ENCODE data around the gene EMC1.
"Not testable (repeated sequence)": the region's sequence is repeated elsewhere in the genome, so short reads cannot be mapped to it uniquely, and the experiment has no call there.

EMC1 gene

DNA sequence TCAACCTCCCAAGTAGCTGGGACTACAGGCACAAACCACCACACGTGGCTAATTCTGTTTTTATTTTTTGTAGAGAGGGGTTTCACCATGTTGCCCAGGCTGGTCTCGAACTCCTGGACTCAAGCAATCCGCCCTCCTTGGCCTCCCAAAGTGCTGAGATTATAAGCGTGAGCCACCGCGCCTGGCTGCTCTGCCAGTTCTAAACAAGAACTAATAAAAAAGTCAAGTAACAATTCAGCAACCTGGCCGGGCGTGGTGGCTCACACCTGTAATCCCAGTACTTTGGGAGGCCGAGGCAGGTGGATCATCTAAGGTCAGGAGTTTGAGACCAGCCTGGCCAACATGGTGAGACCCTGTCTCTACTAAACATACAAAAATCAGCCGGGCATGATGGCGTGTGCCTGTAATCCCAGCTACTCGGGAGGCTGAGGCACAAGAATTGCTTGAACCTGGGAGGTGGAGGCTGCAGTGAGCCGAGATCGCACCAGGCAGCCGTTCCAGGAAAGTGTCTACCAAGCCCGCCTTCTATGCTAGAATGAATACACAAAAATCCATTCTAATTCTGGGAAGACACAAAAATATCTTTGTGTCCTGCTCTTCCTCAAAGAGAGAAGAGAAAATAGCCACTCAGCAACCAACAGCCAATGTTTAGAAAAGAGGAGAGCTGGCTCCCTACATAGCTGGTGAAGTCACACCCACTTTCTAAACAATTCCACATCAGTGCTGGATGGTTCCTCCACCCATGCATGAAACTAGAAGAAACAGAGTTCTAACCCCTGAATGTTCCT lies 19.4 kb downstream of the EMC1 start:
- peaks cover 83% of the 10 kb centered on the region for H3K36me3 ChIP-seq (ENCODE audit: control insufficient read depth, insufficient read depth, low read length, severe bottlenecking)
- H3K4me1 ChIP-seq (ENCODE audit: control insufficient read depth, insufficient read depth, low read length); H3K9me3 ChIP-seq (ENCODE audit: control insufficient read depth, low read length); H3K27me3 ChIP-seq (replicated peaks; ENCODE audit: control insufficient read depth, insufficient read depth, low read length); H3K4me3 ChIP-seq (ENCODE audit: low read length); H3K9ac ChIP-seq (ENCODE audit: low read length); DNase-seq (ENCODE audit: low read depth): not testable (repeated sequence)

DNA sequence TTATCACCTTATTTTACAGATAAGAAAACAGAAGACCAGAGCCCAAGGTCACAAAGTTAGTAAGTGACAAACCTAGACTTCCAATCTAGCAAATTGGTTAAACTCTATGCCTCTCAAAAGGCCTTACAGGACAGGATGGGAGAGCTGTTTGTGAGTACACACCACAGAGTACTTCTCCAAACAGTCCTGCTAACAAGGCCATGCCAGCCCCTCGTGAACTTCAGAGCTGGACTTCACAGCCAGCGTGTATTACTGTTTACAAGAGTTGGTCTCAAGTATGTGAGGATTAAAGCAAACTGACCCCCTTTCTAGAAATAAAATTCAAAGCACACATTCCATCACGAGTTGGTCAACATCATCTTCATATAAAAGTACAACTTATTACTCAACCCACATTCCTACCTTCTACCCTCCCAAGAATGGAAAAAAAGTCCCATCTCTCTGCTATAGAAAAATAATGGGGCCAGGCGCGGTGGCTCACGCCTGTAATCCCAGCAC lies 21.4 kb downstream of the EMC1 start:
- Histone ChIP-seq H3K4me1 (ENCODE audit: control insufficient read depth, insufficient read depth, low read length) (peaks cover 10% of the 10 kb centered on the region), H3K27me3 (replicated peaks; ENCODE audit: control insufficient read depth, insufficient read depth, low read length) (no peaks in the 10 kb centered on the region), H3K36me3 (ENCODE audit: control insufficient read depth, insufficient read depth, low read length, severe bottlenecking) (peaks cover 89% of the 10 kb centered on the region), H3K9me3 (ENCODE audit: control insufficient read depth, low read length) (no peaks in the 10 kb centered on the region), H3K4me3 (ENCODE audit: low read length) (no peak overlapping the region), H3K9ac (ENCODE audit: low read length) (no peak overlapping the region)
- DNase-seq (ENCODE audit: low read depth), result peak; percentile 24

DNA sequence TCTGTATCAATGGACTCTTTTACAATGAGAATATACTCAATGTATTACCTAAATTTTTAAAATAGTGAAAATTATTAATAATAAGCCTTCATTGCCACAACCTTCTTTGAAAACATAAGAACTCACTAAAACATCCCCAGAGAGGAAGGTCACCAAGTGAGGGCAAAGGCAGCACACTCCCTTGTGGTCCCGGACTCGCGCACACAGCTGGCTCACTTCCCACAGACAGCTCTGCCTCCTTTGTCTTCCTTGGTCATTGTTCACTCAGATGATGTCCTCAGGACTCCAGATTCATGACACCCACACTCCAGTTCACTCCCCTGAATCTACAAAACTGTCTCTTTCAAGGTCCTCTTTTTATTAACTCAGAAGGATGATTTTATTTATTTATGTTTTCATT lies 22.1 kb downstream of the EMC1 start:
- Histone ChIP-seq H3K4me3 (ENCODE audit: low read length) (no peak overlapping the region), H3K4me1 (ENCODE audit: control insufficient read depth, insufficient read depth, low read length) (peaks cover 10% of the 10 kb centered on the region), H3K36me3 (ENCODE audit: control insufficient read depth, insufficient read depth, low read length, severe bottlenecking) (peaks cover 91% of the 10 kb centered on the region), H3K9ac (ENCODE audit: low read length) (no peak overlapping the region), H3K9me3 (ENCODE audit: control insufficient read depth, low read length) (no peaks in the 10 kb centered on the region), H3K27me3 (replicated peaks; ENCODE audit: control insufficient read depth, insufficient read depth, low read length) (no peaks in the 10 kb centered on the region)
- no peak for DNase-seq (ENCODE audit: low read depth)

GRCh38 chr1:19222979-19223824 lies 28.1 kb downstream of the EMC1 start:
- Histone ChIP-seq H3K4me3 (ENCODE audit: low read length) (no peak overlapping the region), H3K9me3 (ENCODE audit: control insufficient read depth, low read length) (no peaks in the 10 kb centered on the region), H3K36me3 (ENCODE audit: control insufficient read depth, insufficient read depth, low read length, severe bottlenecking) (peaks cover 93% of the 10 kb centered on the region), H3K9ac (ENCODE audit: low read length) (no peak overlapping the region), H3K4me1 (ENCODE audit: control insufficient read depth, insufficient read depth, low read length) (no peaks in the 10 kb centered on the region), H3K27me3 (replicated peaks; ENCODE audit: control insufficient read depth, insufficient read depth, low read length) (no peaks in the 10 kb centered on the region)
- DNase-seq (ENCODE audit: low read depth), result no peak

DNA sequence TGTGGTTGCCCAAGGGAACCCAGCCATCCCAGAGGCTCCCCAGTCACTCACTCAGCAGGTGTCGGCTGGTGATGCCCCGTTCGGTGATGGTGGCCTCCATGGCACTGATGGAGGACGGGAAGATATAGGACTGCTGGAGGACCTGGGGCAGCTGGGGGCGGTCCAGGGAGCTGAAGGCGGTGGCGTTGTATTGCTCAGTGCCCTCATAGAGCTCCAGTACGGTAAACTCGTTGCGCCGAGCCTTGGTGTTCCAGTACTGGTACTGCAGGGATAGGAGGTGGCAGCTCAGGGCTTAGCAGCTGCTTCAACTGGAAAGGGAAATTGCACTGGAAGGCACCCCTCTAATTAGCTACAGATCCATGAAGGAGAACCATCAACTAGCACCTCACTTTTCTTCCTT lies 28.8 kb downstream of the EMC1 start:
- peaks cover 6% of the 10 kb centered on the region for H3K4me1 ChIP-seq (ENCODE audit: control insufficient read depth, insufficient read depth, low read length)
- no peak overlapping the region for H3K9ac ChIP-seq (ENCODE audit: low read length)
- DNase-seq (ENCODE audit: low read depth), result no peak
- H3K36me3 ChIP-seq (ENCODE audit: control insufficient read depth, insufficient read depth, low read length, severe bottlenecking), result peaks cover 95% of the 10 kb centered on the region
- H3K9me3 ChIP-seq (ENCODE audit: control insufficient read depth, low read length), result no peaks in the 10 kb centered on the region
- H3K4me3 ChIP-seq (ENCODE audit: low read length), result no peak overlapping the region
- no peaks in the 10 kb centered on the region for H3K27me3 ChIP-seq (replicated peaks; ENCODE audit: control insufficient read depth, insufficient read depth, low read length)

GRCh38 chr1:19220991-19221390 lies 30.3 kb downstream of the EMC1 start:
- peaks cover 6% of the 10 kb centered on the region for H3K4me1 ChIP-seq (ENCODE audit: control insufficient read depth, insufficient read depth, low read length)
- no peak overlapping the region for H3K4me3 ChIP-seq (ENCODE audit: low read length)
- H3K36me3 ChIP-seq (ENCODE audit: control insufficient read depth, insufficient read depth, low read length, severe bottlenecking), result peaks cover 94% of the 10 kb centered on the region
- no peak for DNase-seq (ENCODE audit: low read depth)
- H3K27me3 ChIP-seq (replicated peaks; ENCODE audit: control insufficient read depth, insufficient read depth, low read length), result no peaks in the 10 kb centered on the region
- H3K9me3 ChIP-seq (ENCODE audit: control insufficient read depth, low read length), result no peaks in the 10 kb centered on the region
- no peak overlapping the region for H3K9ac ChIP-seq (ENCODE audit: low read length)

GRCh38 chr1:19220080-19220846 lies 31.1 kb downstream of the EMC1 start:
- no peak for DNase-seq (ENCODE audit: low read depth)
- peaks cover 89% of the 10 kb centered on the region for H3K36me3 ChIP-seq (ENCODE audit: control insufficient read depth, insufficient read depth, low read length, severe bottlenecking)

GRCh38 chr1:19219451-19219850 lies 31.9 kb downstream of the EMC1 start:
- H3K9me3 ChIP-seq (ENCODE audit: control insufficient read depth, low read length), result no peaks in the 10 kb centered on the region
- H3K27me3 ChIP-seq (replicated peaks; ENCODE audit: control insufficient read depth, insufficient read depth, low read length), result no peaks in the 10 kb centered on the region
- H3K4me3 ChIP-seq (ENCODE audit: low read length), result no peak overlapping the region
- H3K36me3 ChIP-seq (ENCODE audit: control insufficient read depth, insufficient read depth, low read length, severe bottlenecking), result peaks cover 82% of the 10 kb centered on the region
- peaks cover 6% of the 10 kb centered on the region for H3K4me1 ChIP-seq (ENCODE audit: control insufficient read depth, insufficient read depth, low read length)
- DNase-seq (ENCODE audit: low read depth), result no peak
- no peak overlapping the region for H3K9ac ChIP-seq (ENCODE audit: low read length)

More at GRCh38 chr1:19220080-19220846, 31.1 kb downstream of the EMC1 start:
- no peak overlapping the region for H3K9ac ChIP-seq (ENCODE audit: low read length)
- H3K4me1 ChIP-seq (ENCODE audit: control insufficient read depth, insufficient read depth, low read length), result peaks cover 6% of the 10 kb centered on the region
- no peaks in the 10 kb centered on the region for H3K27me3 ChIP-seq (replicated peaks; ENCODE audit: control insufficient read depth, insufficient read depth, low read length)
- H3K9me3 ChIP-seq (ENCODE audit: control insufficient read depth, low read length), result no peaks in the 10 kb centered on the region
- no peak overlapping the region for H3K4me3 ChIP-seq (ENCODE audit: low read length)

DNA sequence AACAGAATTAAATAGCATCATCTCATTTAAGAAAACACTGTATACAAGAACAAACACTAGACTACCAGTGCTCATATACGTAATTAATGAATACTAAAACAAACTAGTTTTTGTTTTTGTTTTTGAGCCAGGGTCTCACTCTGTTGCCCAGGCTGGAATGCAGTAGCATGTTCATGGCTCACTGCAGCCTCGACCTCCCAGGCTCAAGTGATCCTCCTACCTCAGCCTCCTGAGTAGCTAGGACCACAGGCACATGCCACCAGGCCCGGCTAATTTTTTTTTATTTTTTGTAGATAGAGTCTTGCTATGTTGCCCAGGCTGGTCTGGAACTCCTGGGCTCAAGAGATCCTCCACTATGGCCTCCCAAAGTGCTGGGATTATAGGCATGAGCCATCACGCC lies 34.7 kb downstream of the EMC1 start:
- H3K9me3 ChIP-seq (ENCODE audit: control insufficient read depth, low read length); DNase-seq (ENCODE audit: low read depth); H3K4me3 ChIP-seq (ENCODE audit: low read length); H3K27me3 ChIP-seq (replicated peaks; ENCODE audit: control insufficient read depth, insufficient read depth, low read length); H3K9ac ChIP-seq (ENCODE audit: low read length): not testable (repeated sequence)
- H3K36me3 ChIP-seq (ENCODE audit: control insufficient read depth, insufficient read depth, low read length, severe bottlenecking), result peaks cover 76% of the 10 kb centered on the region
- H3K4me1 ChIP-seq (ENCODE audit: control insufficient read depth, insufficient read depth, low read length), result peaks cover 22% of the 10 kb centered on the region

DNA sequence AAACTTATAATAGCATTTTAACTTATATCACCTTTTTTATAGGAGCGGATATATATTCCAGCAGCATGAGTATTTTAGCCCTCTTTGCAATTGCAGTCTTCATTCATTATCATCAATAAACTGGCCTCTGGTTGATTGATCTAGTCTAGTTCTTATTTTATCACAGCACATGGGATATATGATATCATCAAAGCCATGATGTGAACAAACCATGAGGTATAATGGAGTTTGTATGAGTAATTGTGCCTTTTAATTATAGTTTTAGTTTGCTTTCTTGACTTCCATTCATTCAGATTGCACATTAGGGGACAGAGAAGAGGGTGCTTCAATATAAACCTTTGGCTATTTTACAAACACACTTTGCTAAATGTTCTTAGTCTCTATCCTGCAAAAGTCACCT lies 37.7 kb downstream of the EMC1 start:
- DNase-seq (ENCODE audit: low read depth), result no peak
- Histone ChIP-seq H3K9me3 (ENCODE audit: control insufficient read depth, low read length) (no peaks in the 10 kb centered on the region), H3K27me3 (replicated peaks; ENCODE audit: control insufficient read depth, insufficient read depth, low read length) (no peaks in the 10 kb centered on the region), H3K9ac (ENCODE audit: low read length) (no peak overlapping the region), H3K4me3 (ENCODE audit: low read length) (no peak overlapping the region), H3K36me3 (ENCODE audit: control insufficient read depth, insufficient read depth, low read length, severe bottlenecking) (peaks cover 47% of the 10 kb centered on the region), H3K4me1 (ENCODE audit: control insufficient read depth, insufficient read depth, low read length) (peaks cover 29% of the 10 kb centered on the region)

DNA sequence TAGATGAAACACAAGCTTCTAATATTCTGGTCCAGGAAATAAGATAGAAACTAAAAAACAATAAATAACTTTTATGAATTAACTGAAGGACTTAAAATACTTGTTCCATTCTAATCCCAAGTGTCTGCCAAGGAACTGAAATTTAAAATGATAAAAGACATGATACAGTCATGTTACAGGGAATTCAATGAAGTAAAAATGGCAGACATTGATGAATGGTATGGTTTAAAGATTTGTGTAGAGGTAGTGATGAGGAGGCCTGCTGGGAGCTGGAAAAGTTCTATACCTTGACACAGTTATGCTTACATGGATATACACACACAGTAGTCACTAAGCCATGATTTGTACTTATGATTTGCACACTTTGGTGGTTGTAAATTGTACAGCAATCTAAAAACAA lies 39.2 kb downstream of the EMC1 start:
- H3K36me3 ChIP-seq (ENCODE audit: control insufficient read depth, insufficient read depth, low read length, severe bottlenecking), result peaks cover 33% of the 10 kb centered on the region
- H3K9me3 ChIP-seq (ENCODE audit: control insufficient read depth, low read length), result no peaks in the 10 kb centered on the region
- peaks cover 30% of the 10 kb centered on the region for H3K4me1 ChIP-seq (ENCODE audit: control insufficient read depth, insufficient read depth, low read length)
- H3K4me3 ChIP-seq (ENCODE audit: low read length), result no peak overlapping the region
- H3K9ac ChIP-seq (ENCODE audit: low read length), result peak overlapping the region; percentile 2
- H3K27me3 ChIP-seq (replicated peaks; ENCODE audit: control insufficient read depth, insufficient read depth, low read length), result no peaks in the 10 kb centered on the region
- no peak for DNase-seq (ENCODE audit: low read depth)
